GM10266 (cell line): Measurements from ENCODE around the gene CHI3L2.

Experiments
- DNase-seq: peaks from one replicate; pipeline ENCODE4 v3.0.0; 2012; ENCODE audit errors: extremely low spot score
- TF ChIP-seq, protein P1 (sequence below): IDR thresholded peaks from 2 replicates; pipeline ENCODE4 v1.5.1; 2012; ENCODE audit warnings: mild to moderate bottlenecking, low read depth; ENCODE audit not compliant: control insufficient read depth, insufficient read depth; ENCODE audit errors: missing control alignments

The CHI3L2 gene

DNA sequence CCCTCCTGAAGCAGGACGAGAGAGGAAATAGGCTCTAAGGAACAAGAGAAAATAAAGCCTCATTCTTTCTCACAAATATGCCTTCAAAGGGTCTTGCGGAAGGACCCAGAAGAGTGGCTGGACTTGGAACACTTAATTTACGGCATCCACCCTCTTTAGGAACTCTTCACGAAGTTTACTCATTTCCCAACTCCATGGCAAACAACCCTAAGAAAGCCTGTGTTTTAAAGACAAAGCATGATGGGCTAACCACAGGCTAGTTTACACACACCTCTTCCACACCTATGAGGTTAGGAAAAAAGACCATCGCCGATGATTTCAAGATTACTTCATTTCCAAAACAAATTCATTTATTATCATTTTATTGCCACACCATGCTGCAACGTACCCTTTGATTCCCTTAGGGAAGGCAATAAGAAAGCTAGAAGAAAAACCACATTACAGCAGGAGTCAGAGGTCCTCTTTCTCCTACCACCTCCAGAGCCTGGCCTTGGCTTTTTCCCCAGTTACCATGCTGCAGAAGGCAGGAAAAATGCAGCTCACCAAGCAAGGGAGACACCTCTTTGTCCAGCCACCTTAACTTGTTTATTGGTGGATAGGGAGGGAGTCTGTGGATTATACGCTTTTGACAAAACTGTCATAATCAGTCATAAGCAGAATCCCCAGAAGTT, 29.6 kb downstream of the CHI3L2 start:
- DNase-seq: no peak
- TF ChIP-seq, protein P1, sequence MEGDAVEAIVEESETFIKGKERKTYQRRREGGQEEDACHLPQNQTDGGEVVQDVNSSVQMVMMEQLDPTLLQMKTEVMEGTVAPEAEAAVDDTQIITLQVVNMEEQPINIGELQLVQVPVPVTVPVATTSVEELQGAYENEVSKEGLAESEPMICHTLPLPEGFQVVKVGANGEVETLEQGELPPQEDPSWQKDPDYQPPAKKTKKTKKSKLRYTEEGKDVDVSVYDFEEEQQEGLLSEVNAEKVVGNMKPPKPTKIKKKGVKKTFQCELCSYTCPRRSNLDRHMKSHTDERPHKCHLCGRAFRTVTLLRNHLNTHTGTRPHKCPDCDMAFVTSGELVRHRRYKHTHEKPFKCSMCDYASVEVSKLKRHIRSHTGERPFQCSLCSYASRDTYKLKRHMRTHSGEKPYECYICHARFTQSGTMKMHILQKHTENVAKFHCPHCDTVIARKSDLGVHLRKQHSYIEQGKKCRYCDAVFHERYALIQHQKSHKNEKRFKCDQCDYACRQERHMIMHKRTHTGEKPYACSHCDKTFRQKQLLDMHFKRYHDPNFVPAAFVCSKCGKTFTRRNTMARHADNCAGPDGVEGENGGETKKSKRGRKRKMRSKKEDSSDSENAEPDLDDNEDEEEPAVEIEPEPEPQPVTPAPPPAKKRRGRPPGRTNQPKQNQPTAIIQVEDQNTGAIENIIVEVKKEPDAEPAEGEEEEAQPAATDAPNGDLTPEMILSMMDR: no peak

DNA sequence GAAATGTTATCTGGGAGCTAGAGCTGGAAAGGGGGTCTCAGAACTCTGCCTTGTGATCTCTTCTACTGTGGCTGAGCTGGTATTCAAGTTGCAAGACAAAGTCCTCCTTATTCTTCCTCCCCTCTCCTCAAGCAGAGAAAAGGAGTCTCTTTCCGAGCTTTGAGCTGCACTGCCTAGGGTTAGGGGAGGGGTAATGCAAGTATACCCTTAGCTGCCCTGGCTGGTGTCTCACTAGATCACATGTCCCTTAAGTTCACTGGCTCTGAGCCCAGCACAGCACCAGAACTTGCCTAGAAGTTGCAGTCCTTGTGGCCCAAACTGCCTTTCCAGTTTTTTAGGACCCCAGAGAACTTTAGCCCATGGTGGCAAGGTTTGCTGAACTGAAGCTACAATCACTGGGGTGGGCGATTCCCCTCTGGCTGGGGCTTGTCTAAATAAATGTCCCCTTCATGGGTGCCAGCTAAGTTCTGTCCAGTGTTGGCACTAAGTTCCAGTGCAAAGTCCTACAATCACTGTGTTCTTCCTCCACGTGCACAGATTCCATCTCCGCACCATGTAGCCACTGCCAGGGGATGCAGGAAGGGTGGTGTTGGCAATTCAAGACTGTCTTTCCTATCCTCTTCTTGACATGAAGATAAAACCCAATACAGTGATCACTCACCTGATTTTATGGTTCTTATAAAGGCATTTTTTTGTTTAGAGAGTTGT, 40.4 kb downstream of the CHI3L2 start:
- TF ChIP-seq, protein P1: no peak
- no peak for DNase-seq

DNA sequence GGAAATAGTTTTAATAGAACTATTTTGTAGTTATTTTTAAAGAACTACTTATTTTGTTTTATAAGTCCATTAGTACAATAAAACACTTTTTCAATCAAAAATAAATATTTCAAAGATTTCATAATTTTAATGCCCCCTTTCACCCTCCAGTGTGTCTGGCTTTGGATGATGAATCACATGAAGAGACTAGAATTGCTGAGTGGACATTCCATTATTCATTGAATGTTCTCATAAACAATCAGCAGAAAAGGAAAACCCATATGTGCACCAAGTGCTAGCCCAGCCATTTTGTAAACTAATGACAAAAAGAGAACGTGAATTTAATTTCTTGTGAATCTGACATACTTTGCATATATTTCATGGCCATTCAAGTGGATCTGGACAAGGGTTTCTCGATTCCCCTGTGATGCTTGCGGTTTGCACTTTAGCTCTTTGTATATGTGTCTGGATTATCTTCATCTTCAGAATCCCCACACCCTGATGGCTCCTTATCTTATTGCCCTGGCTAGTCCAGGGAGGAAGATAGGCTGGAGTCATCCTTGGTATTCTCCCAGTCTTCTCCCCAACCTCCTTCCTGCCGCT, 42.4 kb downstream of the CHI3L2 start:
- TF ChIP-seq, protein P1: no peak
- DNase-seq: no peak

DNA sequence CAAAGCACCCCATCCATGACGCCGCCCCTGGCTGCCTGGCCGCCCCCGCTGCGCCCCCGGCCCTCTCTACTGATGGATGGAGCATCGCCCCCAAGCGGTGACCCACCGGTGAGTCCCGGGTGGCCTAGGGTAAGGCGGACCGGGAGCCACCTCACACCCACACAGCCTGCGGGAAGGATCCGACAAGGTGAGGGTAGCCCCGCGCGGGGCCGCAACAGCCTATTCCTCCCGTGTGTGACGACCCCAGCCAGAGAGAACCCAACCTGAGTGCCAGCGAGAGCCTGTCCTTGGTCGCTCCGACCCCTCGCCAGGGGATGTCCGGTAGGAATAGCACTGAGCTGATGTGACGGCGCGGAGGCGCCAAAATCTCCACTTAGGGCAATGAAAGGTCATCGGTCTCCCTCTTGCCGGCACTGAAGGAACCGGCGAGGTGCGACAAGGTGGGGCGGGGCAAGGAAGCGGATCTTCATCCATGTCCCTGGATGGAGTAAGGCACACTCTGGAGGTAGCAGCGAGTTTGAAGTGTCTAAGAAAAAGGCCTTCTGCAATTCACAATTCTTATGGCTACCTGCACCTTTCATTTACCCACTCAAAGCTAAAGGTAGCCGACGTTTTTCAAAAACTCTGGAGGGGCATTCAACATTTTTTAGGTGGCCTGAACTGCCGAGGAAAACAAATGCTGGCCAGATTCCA, 43.4 kb downstream of the CHI3L2 start:
- TF ChIP-seq, protein P1: no peak
- no peak for DNase-seq

DNA sequence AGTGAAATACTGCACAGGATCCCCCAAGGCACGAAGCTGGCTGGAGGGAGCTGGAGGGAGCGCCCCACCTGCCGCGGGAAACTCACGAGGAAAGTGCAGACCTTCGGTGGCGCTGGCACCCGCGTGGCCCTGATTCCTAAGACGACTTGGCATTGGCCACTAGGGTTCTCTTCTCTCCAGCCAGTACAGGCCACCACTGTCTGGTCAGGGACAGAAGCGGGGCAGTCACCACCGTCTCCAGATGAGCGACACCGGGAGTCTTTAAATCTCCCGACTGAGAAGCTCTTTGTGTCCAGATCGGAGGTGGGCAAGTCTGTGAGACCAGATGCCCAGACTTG, 43.9 kb downstream of the CHI3L2 start:
- no peak for DNase-seq

DNA sequence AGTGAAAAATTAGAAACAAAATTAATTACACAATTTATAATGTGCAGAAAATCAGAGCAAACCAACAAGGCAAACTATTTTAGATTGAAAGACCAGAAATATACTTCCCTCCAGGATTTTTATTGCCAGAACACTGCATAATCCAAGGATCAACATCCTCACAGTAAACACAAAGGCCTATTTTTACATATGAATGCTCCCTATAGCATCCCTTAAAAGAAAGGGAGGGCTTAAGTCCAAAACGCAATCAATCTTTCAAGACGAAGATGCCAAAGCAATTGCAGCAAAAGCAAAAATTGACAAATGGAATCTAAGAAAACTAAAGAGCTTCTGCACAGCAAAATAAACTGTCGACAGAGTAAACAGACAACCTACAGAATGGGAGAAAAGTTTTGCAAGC, 44.6 kb downstream of the CHI3L2 start:
- TF ChIP-seq, protein P1: no peak
- DNase-seq: no peak

More for the DNA sequence above, 43.9 kb downstream of the CHI3L2 start:
- TF ChIP-seq, protein P1: no peak

DNA sequence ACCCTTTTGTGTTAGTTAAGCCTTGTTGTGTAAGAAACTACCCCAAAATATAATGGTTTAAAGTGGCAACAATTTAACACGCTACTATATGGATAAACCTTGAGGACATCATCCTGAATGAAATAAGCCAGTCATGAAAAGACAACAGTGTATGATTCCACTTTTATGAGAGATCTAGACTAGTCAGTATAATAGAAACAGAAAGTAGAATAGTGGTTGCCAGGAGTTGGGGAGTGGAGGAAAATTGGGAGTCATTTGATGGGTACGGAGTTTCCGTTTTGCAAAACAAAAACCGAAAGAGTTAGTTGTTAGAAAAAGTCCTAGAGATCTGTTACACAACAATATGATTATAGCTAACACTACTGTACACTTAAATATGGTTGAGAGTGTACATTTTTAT, 47.1 kb downstream of the CHI3L2 start:
- no peak for DNase-seq
- TF ChIP-seq, protein P1: no peak
